HepG2 (cell line): ENCODE measurements around the gene STPG4. TPM values are rescaled to one million over a fixed set of nuclear protein-coding genes. Genes with fewer than 3 reads are reported as not detected.
A peak's percentile ranks its signal among the peaks of the same experiment; 100 is the strongest.

ENCODE experiments used
- AGO2 ChIP-seq: fragments of 200-400 bp; formaldehyde crosslinking; optimal IDR thresholded peaks from 2 replicates; pipeline ENCODE3; 2017; ENCODE audit warnings: mild to moderate bottlenecking, low read depth, low read length, moderate library complexity
- ARID2 ChIP-seq: sonication (generic); formaldehyde crosslinking; IDR thresholded peaks from 2 replicates; pipeline ENCODE4 v1.8.1; 2022; ENCODE audit warnings: mild to moderate bottlenecking, missing genetic modification reagents, borderline replicate concordance
- CENPX ChIP-seq: sonication (generic); formaldehyde crosslinking; IDR thresholded peaks from 2 replicates; pipeline ENCODE4 v1.9.0; 2021; ENCODE audit warnings: mild to moderate bottlenecking, missing genetic modification reagents, moderate library complexity
- DNMT1 ChIP-seq: sonication (generic); formaldehyde crosslinking; IDR thresholded peaks from 2 replicates; pipeline ENCODE4 v1.5.1; 2020; ENCODE audit warnings: mild to moderate bottlenecking, missing genetic modification reagents
- FOXA3 ChIP-seq: IDR thresholded peaks from 2 replicates; pipeline ENCODE4 v1.6.1; 2016; ENCODE audit warnings: missing genetic modification reagents, missing compliant biosample characterization
- GRHL1 ChIP-seq: sonication (generic); formaldehyde crosslinking; conservative IDR thresholded peaks from 2 replicates; pipeline ENCODE4 v1.8.0; 2022; ENCODE audit warnings: missing genetic modification reagents
- ISL2 ChIP-seq: sonication (generic); formaldehyde crosslinking; IDR thresholded peaks from 2 replicates; pipeline ENCODE4 v1.5.0; 2020; ENCODE audit warnings: missing genetic modification reagents
- KAT7 ChIP-seq: IDR thresholded peaks from 2 replicates; pipeline ENCODE4 v1.6.1; 2018; ENCODE audit warnings: borderline replicate concordance, missing compliant biosample characterization
- KLF9 ChIP-seq: IDR thresholded peaks from 2 replicates; pipeline ENCODE4 v1.6.1; 2016; ENCODE audit warnings: low read depth
- KMT2B ChIP-seq: IDR thresholded peaks from 2 replicates; pipeline ENCODE4 v1.6.1; 2016; ENCODE audit warnings: missing genetic modification reagents, missing compliant biosample characterization
- MATR3 ChIP-seq: sonication (generic); formaldehyde crosslinking; IDR thresholded peaks from 2 replicates; pipeline ENCODE4 v1.4.0; 2020; ENCODE audit warnings: missing genetic modification reagents
- NFIC ChIP-seq: IDR thresholded peaks from 2 replicates; pipeline ENCODE4 v1.6.1; 2012; ENCODE audit warnings: mild to moderate bottlenecking, low read length, inconsistent platforms
- PITX1 ChIP-seq: sonication (generic); formaldehyde crosslinking; IDR thresholded peaks from 2 replicates; pipeline ENCODE4 v1.5.1; 2020; ENCODE audit warnings: mild to moderate bottlenecking, missing genetic modification reagents
- RFX3 ChIP-seq: IDR thresholded peaks from 2 replicates; pipeline ENCODE4 v1.6.1; 2016; ENCODE audit warnings: missing biosample characterization, missing genetic modification reagents
- SCMH1 ChIP-seq: sonication (generic); formaldehyde crosslinking; IDR thresholded peaks from 2 replicates; pipeline ENCODE4 v1.9.0; 2021; ENCODE audit warnings: missing genetic modification reagents, mild to moderate bottlenecking, borderline replicate concordance
- SP1 ChIP-seq, 2 experiments: fragments of 450-650 bp in 1 of 2; sonication (generic) in 1 of 2; formaldehyde crosslinking in 1 of 2; IDR thresholded peaks; 2 replicates each; pipeline versions ENCODE4 v1.4.0 to v1.6.1; 2016 to 2020; ENCODE audit warnings: missing genetic modification reagents in 1 of 2
- ZBTB7B ChIP-seq: sonication (generic); formaldehyde crosslinking; IDR thresholded peaks from 2 replicates; pipeline ENCODE4 v1.4.0; 2020; ENCODE audit warnings: missing genetic modification reagents
- ZNF430 ChIP-seq: sonication (generic); formaldehyde crosslinking; IDR thresholded peaks from 2 replicates; pipeline ENCODE4 v1.9.0; 2021; ENCODE audit warnings: mild to moderate bottlenecking, missing genetic modification reagents
- ZNF652 ChIP-seq: IDR thresholded peaks from 2 replicates; pipeline ENCODE4 v1.6.1; 2016; ENCODE audit warnings: low read depth, borderline replicate concordance
- ZSCAN29 ChIP-seq: sonication (generic); formaldehyde crosslinking; conservative IDR thresholded peaks from 2 replicates; pipeline ENCODE4 v1.4.0; 2020; ENCODE audit warnings: mild to moderate bottlenecking, missing genetic modification reagents
- polyA plus RNA-seq, 8 experiments: library from polyadenylated mRNA; depleted of rRNA in 3 of 8; stranded (reverse) in 7 of 8; unstranded in 1 of 8; fragments of >200 nt; fragmentation: Illumina TruSeq in 4 of 8; extraction: Trizol in 4 of 8; gene quantifications; 2 replicates each; pipeline versions ENCODE4 v1.2.1 to v1.2.3, GENCODE V29; 2011 to 2016; ENCODE audit warnings: low read depth in 4 of 8, missing spikeins in 1 of 8, mixed read lengths in 1 of 8; ENCODE audit not compliant: insufficient read depth in 1 of 8
- total RNA-seq, 5 experiments: library from RNA; depleted of rRNA; stranded (reverse); fragments of >200 nt; fragmentation: Illumina TruSeq; extraction: Trizol; gene quantifications; 2 replicates each; pipeline ENCODE4 v1.2.3, GENCODE V29; 2016; ENCODE audit warnings: low read depth in 1 of 5
- TF ChIP-seq, protein P1 (sequence below): sonication (generic); formaldehyde crosslinking; IDR thresholded peaks from 2 replicates; pipeline ENCODE4 v1.4.0; 2020; ENCODE audit warnings: missing genetic modification reagents
- TF ChIP-seq, protein P2 (sequence below): sonication (generic); formaldehyde crosslinking; IDR thresholded peaks from 2 replicates; pipeline ENCODE4 v1.8.1; 2023; ENCODE audit warnings: mild to moderate bottlenecking, missing genetic modification reagents, borderline replicate concordance
- TF ChIP-seq, protein P3 (sequence below): sonication (generic); formaldehyde crosslinking; IDR thresholded peaks from 2 replicates; pipeline ENCODE4 v1.8.1; 2022; ENCODE audit warnings: mild to moderate bottlenecking, missing genetic modification reagents
- TF ChIP-seq, protein P4 (sequence below): sonication (generic); formaldehyde crosslinking; IDR thresholded peaks from 2 replicates; pipeline ENCODE4 v1.4.0; 2020; ENCODE audit warnings: mild to moderate bottlenecking, missing genetic modification reagents
- TF ChIP-seq, protein P5 (sequence below): sonication (generic); formaldehyde crosslinking; IDR thresholded peaks from 2 replicates; pipeline ENCODE4 v1.5.0; 2020; ENCODE audit warnings: mild to moderate bottlenecking, missing genetic modification reagents, moderate library complexity

Gene STPG4
- total and polyA plus RNA-seq, 2 of the 13 experiments (the other 11 are each of a cell fraction or from before 2014, with no cell fraction given) = 0.11 to 0.15 TPM

DNA sequence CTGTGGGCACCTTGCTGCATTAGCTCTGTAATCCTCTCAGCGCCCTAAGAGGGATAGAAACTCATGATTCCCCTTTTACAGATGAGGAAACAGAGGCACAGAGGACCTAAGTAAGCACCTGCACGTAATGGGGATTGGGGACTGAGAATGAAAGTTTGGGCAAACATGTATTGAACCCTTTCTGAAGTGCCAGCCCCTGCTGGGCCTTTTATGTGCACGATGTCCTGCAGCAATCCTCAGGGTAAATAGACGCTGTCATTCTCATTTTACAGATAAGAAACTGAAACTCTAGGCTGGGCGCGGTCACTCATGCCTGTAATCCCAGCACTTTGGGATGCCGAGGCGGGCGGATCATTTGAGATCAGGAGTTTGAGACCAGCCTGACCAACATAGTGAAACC is 117.4 kb downstream of the STPG4 start (continued):
- TF ChIP-seq, protein P1, sequence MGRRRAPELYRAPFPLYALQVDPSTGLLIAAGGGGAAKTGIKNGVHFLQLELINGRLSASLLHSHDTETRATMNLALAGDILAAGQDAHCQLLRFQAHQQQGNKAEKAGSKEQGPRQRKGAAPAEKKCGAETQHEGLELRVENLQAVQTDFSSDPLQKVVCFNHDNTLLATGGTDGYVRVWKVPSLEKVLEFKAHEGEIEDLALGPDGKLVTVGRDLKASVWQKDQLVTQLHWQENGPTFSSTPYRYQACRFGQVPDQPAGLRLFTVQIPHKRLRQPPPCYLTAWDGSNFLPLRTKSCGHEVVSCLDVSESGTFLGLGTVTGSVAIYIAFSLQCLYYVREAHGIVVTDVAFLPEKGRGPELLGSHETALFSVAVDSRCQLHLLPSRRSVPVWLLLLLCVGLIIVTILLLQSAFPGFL (CRISPR knock-in tag) = no peak
- TF ChIP-seq GRHL1 (CRISPR knock-in tag) (no peak), RFX3 (CRISPR knock-in tag) (no peak), DNMT1 (CRISPR knock-in tag) (no peak), PITX1 (peak; percentile 21; the same call in 1 of the 2 replicates), ZBTB7B (CRISPR knock-in tag) (no peak), KMT2B (CRISPR knock-in tag) (no peak), ZSCAN29 (CRISPR knock-in tag) (no peak), ISL2 (CRISPR knock-in tag) (no peak), AGO2 (no peak), KLF9 (CRISPR knock-in tag) (no peak), SP1 (IDR thresholded peaks at IDR 0.05) (no peak), SP1 (CRISPR knock-in tag; IDR thresholded peaks at IDR 0.05) (no peak), ARID2 (CRISPR knock-in tag) (no peak), ZNF652 (CRISPR knock-in tag) (no peak), ZNF430 (CRISPR knock-in tag) (no peak), FOXA3 (peak; percentile 42), NFIC (no peak), CENPX (no peak), KAT7 (CRISPR knock-in tag) (no peak), SCMH1 (CRISPR knock-in tag) (no peak), MATR3 (CRISPR knock-in tag) (no peak)
- TF ChIP-seq, protein P2, sequence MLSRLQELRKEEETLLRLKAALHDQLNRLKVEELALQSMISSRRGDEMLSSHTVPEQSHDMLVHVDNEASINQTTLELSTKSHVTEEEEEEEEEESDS (CRISPR knock-in tag) = no peak
- TF ChIP-seq, protein P3, sequence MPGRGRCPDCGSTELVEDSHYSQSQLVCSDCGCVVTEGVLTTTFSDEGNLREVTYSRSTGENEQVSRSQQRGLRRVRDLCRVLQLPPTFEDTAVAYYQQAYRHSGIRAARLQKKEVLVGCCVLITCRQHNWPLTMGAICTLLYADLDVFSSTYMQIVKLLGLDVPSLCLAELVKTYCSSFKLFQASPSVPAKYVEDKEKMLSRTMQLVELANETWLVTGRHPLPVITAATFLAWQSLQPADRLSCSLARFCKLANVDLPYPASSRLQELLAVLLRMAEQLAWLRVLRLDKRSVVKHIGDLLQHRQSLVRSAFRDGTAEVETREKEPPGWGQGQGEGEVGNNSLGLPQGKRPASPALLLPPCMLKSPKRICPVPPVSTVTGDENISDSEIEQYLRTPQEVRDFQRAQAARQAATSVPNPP (CRISPR knock-in tag) = no peak
- TF ChIP-seq, protein P4, sequence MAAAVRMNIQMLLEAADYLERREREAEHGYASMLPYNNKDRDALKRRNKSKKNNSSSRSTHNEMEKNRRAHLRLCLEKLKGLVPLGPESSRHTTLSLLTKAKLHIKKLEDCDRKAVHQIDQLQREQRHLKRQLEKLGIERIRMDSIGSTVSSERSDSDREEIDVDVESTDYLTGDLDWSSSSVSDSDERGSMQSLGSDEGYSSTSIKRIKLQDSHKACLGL (CRISPR knock-in tag) = no peak
- TF ChIP-seq, protein P5, sequence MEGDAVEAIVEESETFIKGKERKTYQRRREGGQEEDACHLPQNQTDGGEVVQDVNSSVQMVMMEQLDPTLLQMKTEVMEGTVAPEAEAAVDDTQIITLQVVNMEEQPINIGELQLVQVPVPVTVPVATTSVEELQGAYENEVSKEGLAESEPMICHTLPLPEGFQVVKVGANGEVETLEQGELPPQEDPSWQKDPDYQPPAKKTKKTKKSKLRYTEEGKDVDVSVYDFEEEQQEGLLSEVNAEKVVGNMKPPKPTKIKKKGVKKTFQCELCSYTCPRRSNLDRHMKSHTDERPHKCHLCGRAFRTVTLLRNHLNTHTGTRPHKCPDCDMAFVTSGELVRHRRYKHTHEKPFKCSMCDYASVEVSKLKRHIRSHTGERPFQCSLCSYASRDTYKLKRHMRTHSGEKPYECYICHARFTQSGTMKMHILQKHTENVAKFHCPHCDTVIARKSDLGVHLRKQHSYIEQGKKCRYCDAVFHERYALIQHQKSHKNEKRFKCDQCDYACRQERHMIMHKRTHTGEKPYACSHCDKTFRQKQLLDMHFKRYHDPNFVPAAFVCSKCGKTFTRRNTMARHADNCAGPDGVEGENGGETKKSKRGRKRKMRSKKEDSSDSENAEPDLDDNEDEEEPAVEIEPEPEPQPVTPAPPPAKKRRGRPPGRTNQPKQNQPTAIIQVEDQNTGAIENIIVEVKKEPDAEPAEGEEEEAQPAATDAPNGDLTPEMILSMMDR = no peak
